NCI-H2196 treated with DMSO at 0.1 percent for 48 hours (cell line): ENCODE data around the gene RAB41.
"Not testable (repeated sequence)": the region's sequence is repeated elsewhere in the genome, so short reads cannot be mapped to it uniquely, and the experiment has no call there.

Experiments
- DNase-seq: peaks from one replicate; lab custom pipeline; 2025; ENCODE audit not compliant: unreplicated experiment; lab: John Stamatoyannopoulos, UW

The RAB41 gene

GRCh38 chrX:70289793-70290770, 8.1 kb downstream of the RAB41 start, which contains the start of the genes KIF4A and PDZD11:
TSS of gene KIF4A (plus strand) at chrX:70290104. CDS start at chrX:70290459, 355 bp downstream.
TSS of gene PDZD11 (minus strand) at chrX:70289927. CDS start at chrX:70289341, 586 bp downstream.
- peak; percentile 49 for DNase-seq

GRCh38 chrX:70292788-70293187, 10.8 kb downstream of the RAB41 start:
- no peak for DNase-seq

- DNase-seq, result no peak
These were observed 11.6 kb downstream of the RAB41 start for GRCh38 chrX:70293621-70294020.

GRCh38 chrX:70301716-70302115, 19.7 kb downstream of the RAB41 start:
- no peak for DNase-seq

GRCh38 chrX:70313503-70313902, 31.5 kb downstream of the RAB41 start:
- DNase-seq, result no peak

GRCh38 chrX:70322784-70323183, 40.8 kb downstream of the RAB41 start:
- DNase-seq, result no peak

- not testable (repeated sequence) for DNase-seq
These were observed 41.7 kb downstream of the RAB41 start for GRCh38 chrX:70323628-70324027.

- DNase-seq, result no peak
These were observed 42.4 kb downstream of the RAB41 start for GRCh38 chrX:70324326-70324725.

GRCh38 chrX:70331161-70331560, 49.2 kb downstream of the RAB41 start:
- no peak for DNase-seq

GRCh38 chrX:70332600-70332999, 50.6 kb downstream of the RAB41 start:
- DNase-seq, result no peak
